GM20000 (cell line): ENCODE measurements around the gene PDZD8.

Source experiments
- DNase-seq: peaks from one replicate; pipeline ENCODE4 v3.0.0; 2012; ENCODE audit warnings: low spot score
- TF ChIP-seq, protein P1 (sequence below): IDR thresholded peaks from 2 replicates; pipeline ENCODE4 v1.5.1; 2012; ENCODE audit warnings: mild to moderate bottlenecking, control low read depth; ENCODE audit errors: extremely low read depth, missing control alignments

Gene PDZD8

DNA sequence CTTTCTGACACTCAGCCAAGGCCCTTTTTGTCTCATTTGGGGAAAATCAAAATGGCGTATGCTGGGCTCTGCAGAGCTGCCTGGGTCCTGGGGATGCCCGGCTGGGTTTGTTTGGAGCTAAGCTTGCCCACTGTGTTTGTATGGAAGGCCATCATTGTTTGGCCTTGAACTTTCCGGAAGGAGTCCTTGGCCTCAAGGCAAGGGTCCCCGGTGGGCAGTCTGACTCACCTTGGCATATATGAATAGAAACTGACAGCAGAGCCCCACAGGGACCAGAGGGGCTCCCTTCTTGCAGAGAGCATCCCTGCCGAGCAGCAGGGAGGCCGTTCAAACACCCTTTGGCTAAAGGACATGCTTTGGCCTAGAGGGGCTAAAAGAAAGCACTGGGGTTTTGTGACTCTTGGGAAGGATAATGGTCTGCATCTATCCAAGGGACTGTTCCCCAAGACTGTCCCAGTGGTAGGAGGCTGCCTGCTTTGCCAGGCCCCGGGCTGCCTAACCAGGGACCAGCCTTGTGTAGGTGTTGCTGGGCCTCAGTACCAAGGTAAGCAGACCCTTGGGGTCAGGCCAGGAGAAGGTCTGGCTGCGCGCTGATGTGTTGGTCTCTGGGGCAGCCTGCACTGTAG, 119.3 kb downstream of the PDZD8 start:
- TF ChIP-seq, protein P1, sequence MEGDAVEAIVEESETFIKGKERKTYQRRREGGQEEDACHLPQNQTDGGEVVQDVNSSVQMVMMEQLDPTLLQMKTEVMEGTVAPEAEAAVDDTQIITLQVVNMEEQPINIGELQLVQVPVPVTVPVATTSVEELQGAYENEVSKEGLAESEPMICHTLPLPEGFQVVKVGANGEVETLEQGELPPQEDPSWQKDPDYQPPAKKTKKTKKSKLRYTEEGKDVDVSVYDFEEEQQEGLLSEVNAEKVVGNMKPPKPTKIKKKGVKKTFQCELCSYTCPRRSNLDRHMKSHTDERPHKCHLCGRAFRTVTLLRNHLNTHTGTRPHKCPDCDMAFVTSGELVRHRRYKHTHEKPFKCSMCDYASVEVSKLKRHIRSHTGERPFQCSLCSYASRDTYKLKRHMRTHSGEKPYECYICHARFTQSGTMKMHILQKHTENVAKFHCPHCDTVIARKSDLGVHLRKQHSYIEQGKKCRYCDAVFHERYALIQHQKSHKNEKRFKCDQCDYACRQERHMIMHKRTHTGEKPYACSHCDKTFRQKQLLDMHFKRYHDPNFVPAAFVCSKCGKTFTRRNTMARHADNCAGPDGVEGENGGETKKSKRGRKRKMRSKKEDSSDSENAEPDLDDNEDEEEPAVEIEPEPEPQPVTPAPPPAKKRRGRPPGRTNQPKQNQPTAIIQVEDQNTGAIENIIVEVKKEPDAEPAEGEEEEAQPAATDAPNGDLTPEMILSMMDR: no peak
- DNase-seq: no peak

- DNase-seq: no peak
- TF ChIP-seq, protein P1: no peak
Observed at GRCh38 chr10:117254774-117255735, 120.2 kb downstream of the PDZD8 start.

DNA sequence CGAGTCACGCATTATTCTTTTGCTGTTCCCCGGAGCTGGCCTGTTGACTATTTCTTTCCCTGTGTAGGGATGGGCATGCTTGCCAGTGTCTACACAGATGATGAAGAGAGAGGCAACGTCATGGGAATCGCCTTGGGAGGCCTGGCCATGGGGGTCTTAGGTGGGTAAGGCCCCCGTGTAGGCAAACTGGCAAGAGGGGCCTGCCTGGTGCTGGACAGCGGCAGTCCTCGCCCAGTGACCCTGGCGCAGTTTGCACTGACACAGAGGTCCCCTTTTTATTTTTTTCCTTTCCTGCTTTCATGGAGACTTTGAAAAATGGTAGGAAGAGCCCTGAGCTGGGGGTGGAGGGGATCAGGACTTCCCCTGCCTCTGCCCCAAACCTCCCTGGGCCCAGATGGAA, 120.9 kb downstream of the PDZD8 start:
- no peak for DNase-seq
- TF ChIP-seq, protein P1: no peak

- TF ChIP-seq, protein P1: no peak
- DNase-seq: no peak
Observed at GRCh38 chr10:117253908-117254307, 121.3 kb downstream of the PDZD8 start.

GRCh38 chr10:117250411-117250810, 124.8 kb downstream of the PDZD8 start:
- TF ChIP-seq, protein P1: no peak
- DNase-seq: no peak

GRCh38 chr10:117249493-117250093, 125.6 kb downstream of the PDZD8 start:
- TF ChIP-seq, protein P1: no peak
- no peak for DNase-seq
